IPS-18a (cell line): ENCODE data around the gene KEAP1.
"Not testable (repeated sequence)": the region's sequence is repeated elsewhere in the genome, so short reads cannot be mapped to it uniquely, and the experiment has no call there.

Source experiments
- H3K27ac ChIP-seq: one replicate; pipeline ENCODE4 v1.5.1; 2013; ENCODE audit warnings: low read length
- H3K27me3 ChIP-seq: one replicate; pipeline ENCODE4 v1.6.1; 2013; ENCODE audit warnings: mild to moderate bottlenecking, low read length; ENCODE audit not compliant: control insufficient read depth, insufficient read depth
- H3K36me3 ChIP-seq: one replicate; pipeline ENCODE4 v1.6.1; 2013; ENCODE audit warnings: low read depth, low read length; ENCODE audit not compliant: control insufficient read depth
- H3K4me1 ChIP-seq: one replicate; pipeline ENCODE4 v1.6.1; 2013; ENCODE audit warnings: low read depth, low read length; ENCODE audit not compliant: control insufficient read depth
- H3K4me3 ChIP-seq: one replicate; pipeline ENCODE4 v1.5.1; 2013; ENCODE audit warnings: low read length
- H3K9ac ChIP-seq: one replicate; pipeline ENCODE4 v1.6.1; 2013; ENCODE audit warnings: mild to moderate bottlenecking, low read length, moderate library complexity
- H3K9me3 ChIP-seq: one replicate; pipeline ENCODE4 v1.6.1; 2013; ENCODE audit warnings: low read depth, low read length; ENCODE audit not compliant: control insufficient read depth

The KEAP1 gene

GRCh38 chr19:10543059-10543419, 39.9 kb upstream of the KEAP1 start:
- H3K27ac ChIP-seq, result no peak overlapping the region
- H3K27me3 ChIP-seq, result no peaks in the 10 kb centered on the region
- H3K36me3 ChIP-seq, result peaks cover 3% of the 10 kb centered on the region
- H3K9ac ChIP-seq, result no peak overlapping the region
- no peaks in the 10 kb centered on the region for H3K4me1 ChIP-seq
- no peaks in the 10 kb centered on the region for H3K9me3 ChIP-seq
- peak overlapping the region; percentile 78 for H3K4me3 ChIP-seq

GRCh38 chr19:10539016-10539415, 35.9 kb upstream of the KEAP1 start:
- not testable (repeated sequence) for H3K4me1 ChIP-seq, H3K27ac ChIP-seq, H3K36me3 ChIP-seq, H3K27me3 ChIP-seq, H3K4me3 ChIP-seq, H3K9me3 ChIP-seq, H3K9ac ChIP-seq

- H3K4me1 ChIP-seq, result no peaks in the 10 kb centered on the region
- no peak overlapping the region for H3K27ac ChIP-seq
- H3K27me3 ChIP-seq, result no peaks in the 10 kb centered on the region
Observed at GRCh38 chr19:10538204-10538983, 35.2 kb upstream of the KEAP1 start.

GRCh38 chr19:10537668-10538067, 34.5 kb upstream of the KEAP1 start:
- Histone ChIP-seq H3K9me3 (no peaks in the 10 kb centered on the region), H3K9ac (no peak overlapping the region)

More at GRCh38 chr19:10538204-10538983, 35.2 kb upstream of the KEAP1 start:
- Histone ChIP-seq H3K36me3 (no peaks in the 10 kb centered on the region), H3K9ac (no peak overlapping the region), H3K9me3 (no peaks in the 10 kb centered on the region), H3K4me3 (no peak overlapping the region)

GRCh38 chr19:10535613-10536012, 32.5 kb upstream of the KEAP1 start:
- no peak overlapping the region for H3K9ac ChIP-seq
- H3K36me3 ChIP-seq, result no peaks in the 10 kb centered on the region
- no peaks in the 10 kb centered on the region for H3K4me1 ChIP-seq
- H3K9me3 ChIP-seq, result no peaks in the 10 kb centered on the region
- no peak overlapping the region for H3K27ac ChIP-seq
- H3K4me3 ChIP-seq, result no peak overlapping the region
- no peaks in the 10 kb centered on the region for H3K27me3 ChIP-seq

More at GRCh38 chr19:10537668-10538067, 34.5 kb upstream of the KEAP1 start:
- no peak overlapping the region for H3K27ac ChIP-seq
- no peaks in the 10 kb centered on the region for H3K27me3 ChIP-seq
- H3K4me1 ChIP-seq, result no peaks in the 10 kb centered on the region
- H3K36me3 ChIP-seq, result no peaks in the 10 kb centered on the region
- H3K4me3 ChIP-seq, result no peak overlapping the region

GRCh38 chr19:10533646-10534386, 30.7 kb upstream of the KEAP1 start:
- Histone ChIP-seq H3K4me3 (no peak overlapping the region), H3K27me3 (no peaks in the 10 kb centered on the region), H3K27ac (no peak overlapping the region), H3K9ac (no peak overlapping the region), H3K36me3 (no peaks in the 10 kb centered on the region), H3K4me1 (no peaks in the 10 kb centered on the region), H3K9me3 (no peaks in the 10 kb centered on the region)

GRCh38 chr19:10532457-10532856, 29.3 kb upstream of the KEAP1 start:
- no peaks in the 10 kb centered on the region for H3K9me3 ChIP-seq

GRCh38 chr19:10526887-10527286, 23.7 kb upstream of the KEAP1 start:
- H3K9me3 ChIP-seq, H3K27me3 ChIP-seq, H3K27ac ChIP-seq, H3K9ac ChIP-seq, H3K4me1 ChIP-seq, H3K4me3 ChIP-seq, H3K36me3 ChIP-seq: not testable (repeated sequence)

More at GRCh38 chr19:10532457-10532856, 29.3 kb upstream of the KEAP1 start:
- Histone ChIP-seq H3K27me3 (no peaks in the 10 kb centered on the region), H3K4me1 (no peaks in the 10 kb centered on the region), H3K9ac (no peak overlapping the region), H3K36me3 (no peaks in the 10 kb centered on the region), H3K27ac (no peak overlapping the region), H3K4me3 (no peak overlapping the region)

- no peak overlapping the region for H3K4me3 ChIP-seq
- no peaks in the 10 kb centered on the region for H3K4me1 ChIP-seq
- H3K27ac ChIP-seq, result no peak overlapping the region
- H3K9ac ChIP-seq, result no peak overlapping the region
- no peaks in the 10 kb centered on the region for H3K36me3 ChIP-seq
- H3K9me3 ChIP-seq, result no peaks in the 10 kb centered on the region
- H3K27me3 ChIP-seq, result no peaks in the 10 kb centered on the region
Observed at GRCh38 chr19:10525636-10526035, 22.5 kb upstream of the KEAP1 start.

GRCh38 chr19:10523135-10523636, 20.0 kb upstream of the KEAP1 start:
- Histone ChIP-seq H3K27me3 (peaks cover 20% of the 10 kb centered on the region), H3K9ac (no peak overlapping the region), H3K4me3 (no peak overlapping the region), H3K27ac (no peak overlapping the region), H3K4me1 (peaks cover 7% of the 10 kb centered on the region), H3K9me3 (no peaks in the 10 kb centered on the region), H3K36me3 (no peaks in the 10 kb centered on the region)

- H3K9ac ChIP-seq, result no peak overlapping the region
- H3K36me3 ChIP-seq, result no peaks in the 10 kb centered on the region
- H3K27ac ChIP-seq, result no peak overlapping the region
- peaks cover 12% of the 10 kb centered on the region for H3K4me1 ChIP-seq
- H3K4me3 ChIP-seq, result no peak overlapping the region
- peaks cover 34% of the 10 kb centered on the region for H3K27me3 ChIP-seq
- no peaks in the 10 kb centered on the region for H3K9me3 ChIP-seq
Observed at GRCh38 chr19:10521461-10522171, 18.5 kb upstream of the KEAP1 start.
